ENCODE results near the gene OVOL1.

Gene OVOL1

GRCh38 chr11:65786786-65787636 is at the start of gene OVOL1:
TSS of gene OVOL1 (plus strand) at chr11:65787063. CDS start at chr11:65787374, 311 bp downstream.
- peak; percentile 71 for DNase-seq (ENCODE audit: low spot score)
- TF ChIP-seq CTCF (IDR thresholded peaks at IDR 0.05; ENCODE audit: extremely low read depth, missing control alignments) = no peak

GRCh38 chr11:65739022-65739421 is 47.8 kb upstream of the OVOL1 start:
- no peak for DNase-seq (ENCODE audit: low spot score)
- TF ChIP-seq CTCF (IDR thresholded peaks at IDR 0.05; ENCODE audit: extremely low read depth, missing control alignments) = no peak

- DNase-seq (ENCODE audit: low spot score) = no peak
- no peak for TF ChIP-seq CTCF (IDR thresholded peaks at IDR 0.05; ENCODE audit: extremely low read depth, missing control alignments)
These were observed 45.7 kb upstream of the OVOL1 start for GRCh38 chr11:65741185-65741584.

- TF ChIP-seq CTCF (IDR thresholded peaks at IDR 0.05; ENCODE audit: extremely low read depth, missing control alignments) = no peak
These were observed 44.5 kb upstream of the OVOL1 start for GRCh38 chr11:65742353-65742752.

GRCh38 chr11:65743681-65744025 is 43.2 kb upstream of the OVOL1 start:
- no peak for TF ChIP-seq CTCF (IDR thresholded peaks at IDR 0.05; ENCODE audit: extremely low read depth, missing control alignments)
- DNase-seq (ENCODE audit: low spot score) = no peak

More at GRCh38 chr11:65742353-65742752, 44.5 kb upstream of the OVOL1 start:
- no peak for DNase-seq (ENCODE audit: low spot score)

GRCh38 chr11:65744026-65744698 is 42.7 kb upstream of the OVOL1 start:
- DNase-seq (ENCODE audit: low spot score) = no peak
- no peak for TF ChIP-seq CTCF (IDR thresholded peaks at IDR 0.05; ENCODE audit: extremely low read depth, missing control alignments)

GRCh38 chr11:65744699-65745042 is 42.2 kb upstream of the OVOL1 start:
- DNase-seq (ENCODE audit: low spot score) = no peak
- no peak for TF ChIP-seq CTCF (IDR thresholded peaks at IDR 0.05; ENCODE audit: extremely low read depth, missing control alignments)

Measured in GM20000 (cell line).